Measurements from ENCODE around the gene RHOA. TPM values are rescaled to one million over a fixed set of nuclear protein-coding genes. Genes with fewer than 3 reads are reported as not detected.

The RHOA gene
- total and polyA plus RNA-seq, 10 of the 15 experiments (the other 5 are each of a cell fraction or from before 2014, with no cell fraction given): 246 to 1,049 (median 515) TPM

DNA sequence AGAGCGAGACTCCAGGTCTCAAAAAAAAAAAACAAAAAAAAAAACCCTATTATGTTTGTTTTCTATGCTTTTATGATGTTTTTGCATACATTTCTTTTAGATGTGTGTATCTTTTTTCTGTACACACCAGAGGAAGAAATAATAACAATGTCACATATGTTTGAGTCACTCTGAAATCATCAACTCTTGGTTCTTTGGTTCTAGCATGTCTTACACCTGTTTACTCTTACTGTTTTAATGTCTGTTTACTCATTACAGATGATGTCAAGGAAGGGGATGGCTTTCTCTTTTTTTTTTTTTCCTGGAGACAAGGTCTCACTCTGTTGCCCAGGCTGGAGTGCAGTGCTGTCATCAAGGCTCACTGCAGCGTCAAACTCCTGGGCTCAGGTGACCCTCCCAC, 24.1 kb downstream of the RHOA start:
- ChIA-PET CTCF (interaction anchor here (0.8 kb wide), 1 partner anchor 13 kb away, joined by 3 read pairs; no protein-coding TSS in a partner anchor), RAD21 (ENCODE audit: unreplicated experiment) (no interaction called here), POLR2A (interaction anchor here (0.9 kb wide), 1 partner anchor 21 kb away, joined by 4 read pairs; no protein-coding TSS in a partner anchor), SMC1A (ENCODE audit: uncharacterized antibody, unreplicated experiment) (interaction anchor here (2.1 to 2.5 kb wide), 2 partner anchors 8 to 22 kb away, joined by 5 read pairs; no protein-coding TSS in a partner anchor)
- Histone ChIP-seq H3K27me3 (replicated peaks in 1 of 2; ENCODE audit: control insufficient read depth in 2 of 2, insufficient read depth in 2 of 2, low read length in 1 of 2) (no peaks in the 10 kb centered on the region), H3K36me3 (ENCODE audit: control insufficient read depth in 2 of 2, insufficient read depth in 2 of 2, low read length in 1 of 2) (peaks cover 3 to 4% of the 10 kb centered on the region in 2 experiments; a peak in 2 of 4 replicates), H4K20me1 (ENCODE audit: control insufficient read depth, insufficient read depth) (peaks cover 6% of the 10 kb centered on the region; the same call in 1 of the 2 replicates), H3K9me3 (replicated peaks; ENCODE audit: control insufficient read depth, insufficient read depth, low read length) (peaks cover 2% of the 10 kb centered on the region), H3K4me3 (no peak overlapping the region), H3K4me2 (ENCODE audit: control insufficient read depth, insufficient read depth) (no peak overlapping the region), H3K27ac (ENCODE audit: control insufficient read depth, insufficient read depth) (no peak overlapping the region), H3K9ac (ENCODE audit: control insufficient read depth, insufficient read depth, low read length) (no peak overlapping the region), H3K4me1 (ENCODE audit: control insufficient read depth, insufficient read depth, low read length) (peaks cover 6% of the 10 kb centered on the region), H2AFZ (ENCODE audit: control insufficient read depth, low read depth, low read length) (no peak overlapping the region), H3K79me2 (ENCODE audit: control insufficient read depth, insufficient read depth, low read length) (peaks cover 80% of the 10 kb centered on the region)
- intact Hi-C loops (cut with micrococcal nuclease; ENCODE audit: unreplicated experiment): no loop called here
- ATAC-seq: no peak
- WGBS (ENCODE audit: insufficient coverage, insufficient replicate concordance, low lambda C conversion rate, missing lambda C conversion rate): 91% methylated on average over 2 of the region's 2 CpGs
- no TSS peak for BruUV-seq (replicated peaks)
- in situ Hi-C loops (cut with MboI): no loop called here
- no peak for DNase-seq (ENCODE audit: low read depth, low spot score)
- FAIRE-seq: no peak
- TF ChIP-seq IKZF1 (conservative IDR thresholded peaks at IDR 0.05) (no peak), MEF2A (IDR thresholded peaks at IDR 0.05; ENCODE audit: insufficient read depth, low read depth, low read length) (no peak), KLF5 (IDR thresholded peaks at IDR 0.05; ENCODE audit: partially characterized antibody) (no peak), ZNF207 (IDR thresholded peaks at IDR 0.05; ENCODE audit: borderline replicate concordance) (no peak), KAT2A (conservative IDR thresholded peaks at IDR 0.05; ENCODE audit: control insufficient read depth, low read depth, low read length) (no peak), FOS (IDR thresholded peaks at IDR 0.05; ENCODE audit: borderline replicate concordance, extremely low read depth, insufficient read length) (no peak), BRCA1 (IDR thresholded peaks at IDR 0.05; ENCODE audit: low read depth, low read length) (no peak), ZBED1 (IDR thresholded peaks at IDR 0.05; ENCODE audit: borderline replicate concordance) (no peak), EGR1 (IDR thresholded peaks at IDR 0.05; ENCODE audit: borderline replicate concordance in 1 of 2, low read depth in 2 of 2, low read length in 2 of 2) (no peak), SMAD5 (IDR thresholded peaks at IDR 0.05; ENCODE audit: low read depth) (no peak), NFYB (IDR thresholded peaks at IDR 0.05; ENCODE audit: insufficient read depth, low read depth, low read length) (no peak)
- TF ChIP-seq, protein P1, sequence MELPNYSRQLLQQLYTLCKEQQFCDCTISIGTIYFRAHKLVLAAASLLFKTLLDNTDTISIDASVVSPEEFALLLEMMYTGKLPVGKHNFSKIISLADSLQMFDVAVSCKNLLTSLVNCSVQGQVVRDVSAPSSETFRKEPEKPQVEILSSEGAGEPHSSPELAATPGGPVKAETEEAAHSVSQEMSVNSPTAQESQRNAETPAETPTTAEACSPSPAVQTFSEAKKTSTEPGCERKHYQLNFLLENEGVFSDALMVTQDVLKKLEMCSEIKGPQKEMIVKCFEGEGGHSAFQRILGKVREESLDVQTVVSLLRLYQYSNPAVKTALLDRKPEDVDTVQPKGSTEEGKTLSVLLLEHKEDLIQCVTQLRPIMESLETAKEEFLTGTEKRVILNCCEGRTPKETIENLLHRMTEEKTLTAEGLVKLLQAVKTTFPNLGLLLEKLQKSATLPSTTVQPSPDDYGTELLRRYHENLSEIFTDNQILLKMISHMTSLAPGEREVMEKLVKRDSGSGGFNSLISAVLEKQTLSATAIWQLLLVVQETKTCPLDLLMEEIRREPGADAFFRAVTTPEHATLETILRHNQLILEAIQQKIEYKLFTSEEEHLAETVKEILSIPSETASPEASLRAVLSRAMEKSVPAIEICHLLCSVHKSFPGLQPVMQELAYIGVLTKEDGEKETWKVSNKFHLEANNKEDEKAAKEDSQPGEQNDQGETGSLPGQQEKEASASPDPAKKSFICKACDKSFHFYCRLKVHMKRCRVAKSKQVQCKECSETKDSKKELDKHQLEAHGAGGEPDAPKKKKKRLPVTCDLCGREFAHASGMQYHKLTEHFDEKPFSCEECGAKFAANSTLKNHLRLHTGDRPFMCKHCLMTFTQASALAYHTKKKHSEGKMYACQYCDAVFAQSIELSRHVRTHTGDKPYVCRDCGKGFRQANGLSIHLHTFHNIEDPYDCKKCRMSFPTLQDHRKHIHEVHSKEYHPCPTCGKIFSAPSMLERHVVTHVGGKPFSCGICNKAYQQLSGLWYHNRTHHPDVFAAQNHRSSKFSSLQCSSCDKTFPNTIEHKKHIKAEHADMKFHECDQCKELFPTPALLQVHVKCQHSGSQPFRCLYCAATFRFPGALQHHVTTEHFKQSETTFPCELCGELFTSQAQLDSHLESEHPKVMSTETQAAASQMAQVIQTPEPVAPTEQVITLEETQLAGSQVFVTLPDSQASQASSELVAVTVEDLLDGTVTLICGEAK (IDR thresholded peaks at IDR 0.05; ENCODE audit: borderline replicate concordance): no peak
- TF ChIP-seq, protein P2, sequence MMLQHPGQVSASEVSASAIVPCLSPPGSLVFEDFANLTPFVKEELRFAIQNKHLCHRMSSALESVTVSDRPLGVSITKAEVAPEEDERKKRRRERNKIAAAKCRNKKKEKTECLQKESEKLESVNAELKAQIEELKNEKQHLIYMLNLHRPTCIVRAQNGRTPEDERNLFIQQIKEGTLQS (IDR thresholded peaks at IDR 0.05; ENCODE audit: borderline replicate concordance, extremely low read depth, low read depth, low read length): no peak
- TF ChIP-seq, protein P3, sequence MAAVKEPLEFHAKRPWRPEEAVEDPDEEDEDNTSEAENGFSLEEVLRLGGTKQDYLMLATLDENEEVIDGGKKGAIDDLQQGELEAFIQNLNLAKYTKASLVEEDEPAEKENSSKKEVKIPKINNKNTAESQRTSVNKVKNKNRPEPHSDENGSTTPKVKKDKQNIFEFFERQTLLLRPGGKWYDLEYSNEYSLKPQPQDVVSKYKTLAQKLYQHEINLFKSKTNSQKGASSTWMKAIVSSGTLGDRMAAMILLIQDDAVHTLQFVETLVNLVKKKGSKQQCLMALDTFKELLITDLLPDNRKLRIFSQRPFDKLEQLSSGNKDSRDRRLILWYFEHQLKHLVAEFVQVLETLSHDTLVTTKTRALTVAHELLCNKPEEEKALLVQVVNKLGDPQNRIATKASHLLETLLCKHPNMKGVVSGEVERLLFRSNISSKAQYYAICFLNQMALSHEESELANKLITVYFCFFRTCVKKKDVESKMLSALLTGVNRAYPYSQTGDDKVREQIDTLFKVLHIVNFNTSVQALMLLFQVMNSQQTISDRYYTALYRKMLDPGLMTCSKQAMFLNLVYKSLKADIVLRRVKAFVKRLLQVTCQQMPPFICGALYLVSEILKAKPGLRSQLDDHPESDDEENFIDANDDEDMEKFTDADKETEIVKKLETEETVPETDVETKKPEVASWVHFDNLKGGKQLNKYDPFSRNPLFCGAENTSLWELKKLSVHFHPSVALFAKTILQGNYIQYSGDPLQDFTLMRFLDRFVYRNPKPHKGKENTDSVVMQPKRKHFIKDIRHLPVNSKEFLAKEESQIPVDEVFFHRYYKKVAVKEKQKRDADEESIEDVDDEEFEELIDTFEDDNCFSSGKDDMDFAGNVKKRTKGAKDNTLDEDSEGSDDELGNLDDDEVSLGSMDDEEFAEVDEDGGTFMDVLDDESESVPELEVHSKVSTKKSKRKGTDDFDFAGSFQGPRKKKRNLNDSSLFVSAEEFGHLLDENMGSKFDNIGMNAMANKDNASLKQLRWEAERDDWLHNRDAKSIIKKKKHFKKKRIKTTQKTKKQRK (IDR thresholded peaks at IDR 0.05; ENCODE audit: low read depth, low read length): no peak
